Activated T-helper 9 cell treated with anti-CD3 and anti-CD28 coated beads, Interleukin-2, amount 50 U/mL, for 16 hours (primary cell): ENCODE data around the gene ROR2.

Source experiments
- DNase-seq: peaks from one replicate; pipeline ENCODE4 v3.0.0-alpha.2; 2020; ENCODE audit warnings: low read depth

ROR2 gene

GRCh38 chr9:91736898-91737601 lies 213.0 kb downstream of the ROR2 start:
- no peak for DNase-seq

GRCh38 chr9:91736311-91736710 lies 213.7 kb downstream of the ROR2 start:
- no peak for DNase-seq

DNA sequence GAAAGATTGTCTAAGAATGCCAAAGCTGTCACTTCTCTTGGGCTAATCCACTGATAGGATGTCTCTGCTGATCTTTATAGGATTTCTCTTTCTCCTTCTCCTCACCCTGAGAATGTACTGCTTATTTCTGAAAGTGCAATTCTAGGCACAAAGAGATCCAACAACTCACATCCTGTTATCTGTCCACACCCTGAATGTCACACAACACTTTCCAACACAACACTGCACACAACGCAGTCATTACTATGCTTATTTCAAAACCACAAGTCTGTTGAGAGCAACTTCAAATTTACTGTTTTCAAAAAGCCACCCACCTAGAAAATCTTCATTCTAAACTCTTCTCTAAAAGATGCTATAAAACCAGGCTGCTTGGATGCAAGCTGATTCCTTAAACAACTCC lies 215.0 kb downstream of the ROR2 start:
- no peak for DNase-seq

DNA sequence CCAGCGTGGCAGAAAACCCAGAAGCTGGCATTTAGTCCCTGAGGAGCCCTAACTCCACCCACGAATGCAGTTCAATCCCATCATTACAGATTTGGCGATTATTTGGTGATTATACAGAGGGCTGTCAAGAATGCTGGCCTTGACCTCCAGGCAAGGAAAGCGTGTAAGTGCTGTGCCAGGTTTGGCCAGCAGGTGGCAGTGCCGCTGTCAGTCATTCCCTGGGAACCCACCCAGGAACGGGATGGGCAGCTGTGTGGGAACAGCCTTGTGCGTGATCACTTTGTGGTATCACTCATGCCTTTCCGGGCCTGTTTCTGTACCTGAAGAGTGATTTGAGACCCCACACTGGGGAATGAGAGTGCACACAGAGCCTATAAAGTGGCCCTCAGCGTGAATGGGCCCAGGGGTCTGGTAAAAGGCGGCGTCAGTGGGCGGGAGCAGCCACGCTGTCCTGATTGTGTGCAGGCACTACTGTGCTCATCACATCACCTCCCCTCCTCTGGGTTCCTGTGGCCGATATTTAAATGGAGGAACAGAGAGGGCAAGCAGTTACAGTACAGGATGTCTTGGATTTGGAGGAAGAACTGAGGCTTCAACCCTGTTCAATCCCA lies 215.6 kb downstream of the ROR2 start:
- peak; percentile 36 for DNase-seq

DNA sequence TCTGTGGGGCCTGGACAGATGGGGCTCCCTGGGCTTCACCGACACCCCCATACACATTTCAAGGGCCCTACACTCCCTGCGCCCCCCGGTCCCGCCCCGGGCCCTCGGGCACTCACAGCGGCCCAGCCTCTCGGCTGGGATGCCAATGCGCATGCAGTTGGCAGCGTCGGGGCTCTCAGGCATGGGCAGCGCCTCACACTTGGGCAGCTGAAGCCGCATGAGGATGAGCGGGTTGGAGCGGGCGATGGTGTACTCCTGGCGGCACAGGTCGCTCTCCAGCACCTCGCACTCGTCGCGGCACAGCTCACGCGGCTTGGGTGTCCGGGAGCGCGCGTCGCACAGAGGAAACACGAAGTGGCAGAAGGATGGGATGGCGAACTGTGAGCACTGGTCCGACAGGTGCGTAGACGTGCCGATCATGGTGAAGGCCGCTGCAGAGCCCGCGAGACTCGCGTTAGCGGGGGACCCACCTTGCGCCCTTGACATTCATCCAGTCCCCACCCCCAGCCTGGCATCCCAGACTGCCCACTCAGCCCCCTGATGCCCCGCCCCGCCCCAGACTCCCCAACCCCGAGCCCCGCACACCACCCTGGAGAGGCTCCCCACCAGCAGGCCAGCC lies 216.9 kb downstream of the ROR2 start:
- DNase-seq: no peak

DNA sequence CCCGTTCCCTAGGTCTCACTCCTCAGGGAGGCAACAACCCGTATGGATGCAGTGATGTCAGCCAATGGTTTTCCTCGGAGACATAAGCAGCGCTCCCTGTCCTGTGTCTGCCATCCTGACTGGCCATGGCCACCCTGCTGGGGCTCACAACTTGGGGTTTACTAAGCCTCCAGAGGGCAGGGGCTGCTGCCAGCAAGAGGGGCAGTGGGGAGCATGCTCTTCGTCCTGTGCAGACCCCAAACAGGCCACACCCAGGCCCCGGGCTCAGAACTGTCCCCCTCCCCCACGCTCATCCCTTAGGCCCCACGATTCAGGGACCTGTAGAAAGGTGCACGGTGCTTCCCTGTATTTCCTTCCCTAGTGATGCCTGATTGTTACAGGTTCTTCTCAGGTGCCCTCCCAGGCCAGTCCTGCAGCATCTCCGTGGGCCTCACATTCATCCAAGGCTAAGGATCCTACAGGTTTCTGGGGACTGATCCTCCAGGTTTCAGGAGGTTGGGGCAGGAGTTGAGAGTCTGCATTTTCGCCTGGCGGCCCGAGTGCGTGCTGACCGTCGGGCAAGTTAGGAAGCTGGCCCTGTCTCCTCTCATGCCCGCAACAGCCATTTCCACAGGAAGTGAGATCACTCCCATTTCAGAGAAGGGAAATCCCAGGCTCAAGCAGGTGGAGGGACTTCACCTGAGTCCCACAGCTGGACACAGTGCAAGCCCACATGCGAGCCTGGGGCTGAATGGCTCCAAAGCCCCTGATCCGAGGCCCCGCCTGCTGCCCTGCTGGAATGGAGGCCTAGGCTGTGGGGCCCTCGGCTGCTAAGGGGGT lies 217.6 kb downstream of the ROR2 start:
- no peak for DNase-seq

DNA sequence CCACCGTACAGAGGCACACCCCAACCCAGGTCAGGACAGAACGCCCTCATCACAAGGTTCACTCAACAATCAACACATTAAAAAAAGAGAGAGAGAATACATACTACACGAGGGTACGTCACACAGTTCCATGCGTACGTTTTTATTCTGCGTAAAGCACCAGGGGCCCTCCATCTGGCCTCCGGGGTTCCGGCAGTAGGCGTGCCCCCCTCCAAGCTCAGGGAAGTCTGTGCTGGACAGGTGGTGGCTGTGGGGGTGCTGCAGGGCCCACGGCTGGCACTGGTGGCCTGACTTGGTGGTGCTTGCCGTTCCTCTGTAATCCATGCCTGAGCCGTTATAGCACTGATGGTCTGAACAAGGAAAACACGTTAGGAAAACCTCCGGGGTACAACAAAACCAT lies 219.2 kb downstream of the ROR2 start:
- DNase-seq: no peak

DNA sequence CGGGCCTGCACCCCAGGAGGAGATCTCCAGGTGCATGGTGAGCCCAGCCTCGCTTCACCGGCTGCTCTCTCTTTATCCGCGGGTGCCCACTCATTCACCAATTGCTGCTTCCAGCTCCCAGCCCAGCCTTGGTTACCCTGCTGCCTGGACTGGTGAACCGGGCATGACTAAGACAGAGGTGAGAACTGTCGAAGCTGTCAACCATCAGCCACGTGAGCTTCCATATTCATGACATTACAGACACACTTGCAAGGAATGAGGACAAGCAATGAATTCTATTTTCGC lies 220.5 kb downstream of the ROR2 start:
- no peak for DNase-seq

DNA sequence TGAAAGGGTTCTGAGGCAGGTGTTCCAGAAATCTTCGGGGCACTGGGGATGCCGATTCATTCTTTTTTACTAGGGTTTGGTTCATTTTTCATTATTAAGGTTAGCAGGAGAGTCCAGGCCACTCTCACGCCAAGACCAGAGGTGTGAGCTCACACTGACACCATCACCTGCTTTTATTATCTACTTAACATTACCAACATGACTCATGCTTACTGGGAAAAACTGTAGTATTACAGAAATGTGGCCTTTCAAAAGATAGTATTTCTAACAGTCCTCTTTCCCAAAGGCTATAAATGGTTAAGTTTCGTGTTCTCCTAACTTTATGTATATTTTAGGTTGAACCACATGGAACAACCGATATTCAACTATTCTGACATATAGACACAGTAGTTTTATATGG lies 222.1 kb downstream of the ROR2 start:
- no peak for DNase-seq

DNA sequence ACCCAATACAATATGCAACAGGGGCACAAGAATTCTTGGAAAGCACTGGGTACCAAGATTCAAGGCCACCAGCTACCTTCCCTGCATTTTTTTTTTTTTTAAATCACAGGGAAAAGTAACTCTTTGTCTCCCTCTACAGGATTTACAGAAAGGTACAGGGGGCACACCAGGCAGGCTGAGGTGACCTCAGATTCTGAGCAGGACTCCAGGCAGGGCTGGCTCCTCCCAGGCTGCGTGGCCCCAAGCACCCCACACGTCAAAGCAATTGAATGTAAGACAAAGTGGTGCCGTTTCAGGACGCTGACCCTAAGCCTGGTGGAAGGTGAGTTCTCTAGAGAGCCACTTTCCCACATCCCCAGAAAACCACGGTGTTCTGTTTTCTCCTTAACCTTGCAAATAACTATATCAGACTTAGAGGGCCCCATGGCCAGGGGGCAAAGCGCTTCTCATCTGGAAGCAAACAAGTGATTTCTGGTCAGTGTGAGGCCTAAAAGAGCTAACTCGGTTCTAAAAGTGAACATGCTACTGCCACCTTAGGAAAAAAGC lies 222.6 kb downstream of the ROR2 start:
- no peak for DNase-seq

- DNase-seq: no peak
Observed at GRCh38 chr9:91726406-91727100, 223.5 kb downstream of the ROR2 start.

DNA sequence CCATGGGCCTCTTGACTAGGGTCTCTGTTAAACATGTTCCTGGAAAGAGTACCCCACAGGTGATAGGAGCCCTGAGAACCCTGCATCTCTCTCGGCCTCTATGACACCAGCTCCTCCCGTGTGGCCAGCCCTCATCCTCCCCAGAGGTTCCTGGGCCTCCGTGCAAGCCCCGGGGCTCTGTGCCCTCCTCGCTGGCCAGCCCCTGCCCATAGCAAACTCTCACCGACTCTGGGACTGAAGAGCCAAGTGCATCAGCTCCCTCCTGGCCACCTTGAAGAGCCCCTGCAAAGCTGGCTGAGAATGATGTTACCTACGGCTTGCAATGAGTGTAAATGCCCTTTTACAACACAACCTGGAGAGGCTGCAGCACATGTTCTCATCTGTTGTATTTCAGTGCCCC lies 224.4 kb downstream of the ROR2 start:
- DNase-seq: no peak

DNA sequence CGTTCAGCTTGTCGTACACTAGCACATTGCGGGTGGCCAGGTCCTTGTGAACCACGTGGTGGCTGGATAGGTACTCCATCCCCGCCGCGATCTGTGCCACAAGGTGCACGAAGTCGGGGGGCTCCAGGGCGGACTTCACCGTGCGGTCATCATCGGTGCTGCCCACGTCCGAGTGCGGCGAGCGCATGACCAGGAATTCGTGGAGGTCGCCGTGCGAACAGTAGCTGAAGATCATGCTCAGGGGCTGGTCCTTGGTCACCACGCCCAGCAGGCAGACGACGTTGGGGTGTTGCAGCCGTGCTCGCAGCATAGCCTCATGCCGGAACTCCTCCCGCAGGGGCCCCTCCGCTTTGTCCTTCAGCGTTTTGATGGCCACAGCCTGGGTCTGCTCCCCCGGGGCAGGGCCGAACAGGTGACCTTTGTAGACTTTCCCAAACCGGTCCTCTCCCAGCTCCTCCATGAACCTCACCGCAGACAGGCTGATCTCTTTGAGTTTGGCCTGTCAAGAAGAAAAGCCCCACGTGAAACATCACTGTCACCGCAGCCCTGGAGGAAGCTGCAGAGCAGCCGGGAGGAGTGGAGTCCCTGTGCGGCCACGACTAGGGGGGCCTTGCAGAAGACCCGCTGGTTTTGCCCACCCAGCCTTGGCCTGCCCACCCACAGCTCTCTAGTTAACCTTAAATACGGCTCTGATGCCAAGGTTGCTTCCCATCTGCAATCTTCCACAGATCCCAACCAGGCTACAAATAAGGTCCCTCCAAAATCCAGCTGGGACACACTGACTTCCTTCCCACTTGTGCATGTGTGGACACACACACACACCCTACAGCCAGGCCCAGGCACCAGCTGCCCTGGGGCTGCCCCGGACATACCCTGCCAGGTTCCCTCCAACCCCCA lies 225.2 kb downstream of the ROR2 start:
- DNase-seq: no peak

DNA sequence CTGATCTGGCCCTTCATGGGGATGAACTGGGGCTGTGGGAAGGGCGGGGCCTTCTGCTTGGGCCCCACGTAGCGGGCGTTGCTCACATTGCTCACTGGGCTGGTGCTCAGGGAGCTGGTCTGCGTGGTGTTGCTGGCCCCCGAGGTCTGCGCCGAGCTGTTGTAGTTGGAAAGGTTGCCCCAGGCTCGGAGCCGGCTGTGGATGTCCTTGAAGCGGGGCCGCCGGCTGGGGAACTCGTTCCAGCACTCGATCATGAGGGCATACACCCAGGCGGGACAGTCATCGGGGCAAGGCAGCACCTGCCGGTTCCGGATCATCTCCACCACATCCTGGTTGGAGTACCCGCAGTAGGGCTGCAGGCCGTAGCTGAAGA lies 226.0 kb downstream of the ROR2 start:
- no peak for DNase-seq

DNA sequence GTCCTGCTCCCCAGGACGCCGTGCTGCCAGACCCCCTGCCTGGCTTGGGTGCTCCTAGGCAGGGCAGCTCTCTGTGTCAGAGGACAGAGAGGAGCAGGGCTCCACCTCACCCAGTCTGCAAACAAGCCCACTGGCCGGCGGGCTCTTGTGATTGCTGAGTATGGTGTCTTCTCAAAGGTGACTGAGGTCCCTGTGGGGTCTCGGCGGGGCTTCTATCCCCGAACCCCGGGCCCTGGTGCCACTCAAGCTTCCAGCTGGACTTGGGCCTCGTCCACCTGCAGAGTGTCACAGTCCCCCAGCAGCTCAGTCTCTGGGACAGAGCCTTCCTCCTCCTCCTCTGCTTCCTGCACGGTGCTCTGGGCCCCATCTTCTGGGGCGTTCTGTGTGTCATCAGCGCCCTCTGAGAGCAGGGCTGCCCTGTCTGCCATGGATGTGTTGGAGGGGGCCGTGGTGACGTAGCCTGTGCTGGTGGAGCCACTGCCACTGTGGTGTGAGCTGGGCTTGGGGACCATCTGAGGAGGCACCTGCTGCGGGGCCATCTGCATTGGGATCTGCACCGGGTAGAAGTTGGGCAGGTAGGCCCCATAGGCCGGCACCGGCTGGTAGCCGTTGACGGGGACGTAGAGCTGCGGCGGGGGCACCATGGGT lies 226.5 kb downstream of the ROR2 start:
- DNase-seq: no peak

DNA sequence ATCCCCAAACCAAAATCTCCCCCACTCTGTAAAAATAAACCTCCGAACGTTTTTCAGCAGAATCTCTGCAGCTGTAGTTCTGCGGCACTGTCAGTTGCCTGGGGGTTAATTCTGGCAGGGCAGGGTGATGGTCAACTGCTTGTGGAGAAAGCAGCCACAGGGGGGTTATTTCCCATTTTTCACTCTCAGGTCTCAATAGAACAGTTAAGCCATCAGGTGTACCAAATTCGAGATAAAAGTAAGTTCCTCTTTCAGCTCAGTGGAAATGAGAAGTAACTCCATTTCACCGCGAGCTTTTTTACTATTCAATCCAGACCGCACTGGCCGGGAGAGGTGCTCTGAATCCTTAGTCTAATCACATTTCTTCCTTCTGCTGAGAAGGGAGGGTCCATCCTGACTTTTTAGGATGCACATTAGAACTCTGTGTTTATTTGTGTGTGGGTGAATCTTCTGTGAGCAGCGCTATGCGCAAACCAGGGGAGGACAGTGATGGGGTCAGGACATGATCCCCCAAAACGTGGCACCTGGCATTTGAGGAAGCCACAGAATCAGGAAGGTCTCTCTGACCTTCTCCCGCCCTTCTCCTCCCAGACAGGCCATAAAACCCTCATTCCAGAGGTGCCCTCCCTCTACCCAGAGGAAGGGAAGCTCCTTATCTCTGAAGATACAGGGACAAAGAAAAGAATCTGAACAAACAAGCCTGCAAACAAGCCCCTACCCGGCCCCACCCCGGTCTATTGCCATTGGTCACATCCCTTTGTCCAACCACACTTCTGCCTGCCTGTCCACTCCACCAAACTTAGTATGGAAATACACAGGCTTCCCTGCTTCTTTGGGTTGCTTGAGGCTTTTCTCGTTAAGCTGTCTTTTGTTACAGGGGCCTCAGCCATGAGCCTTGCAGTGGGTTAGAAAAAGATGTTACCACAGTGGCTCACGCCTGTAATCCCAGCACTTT lies 229.0 kb downstream of the ROR2 start:
- no peak for DNase-seq

DNA sequence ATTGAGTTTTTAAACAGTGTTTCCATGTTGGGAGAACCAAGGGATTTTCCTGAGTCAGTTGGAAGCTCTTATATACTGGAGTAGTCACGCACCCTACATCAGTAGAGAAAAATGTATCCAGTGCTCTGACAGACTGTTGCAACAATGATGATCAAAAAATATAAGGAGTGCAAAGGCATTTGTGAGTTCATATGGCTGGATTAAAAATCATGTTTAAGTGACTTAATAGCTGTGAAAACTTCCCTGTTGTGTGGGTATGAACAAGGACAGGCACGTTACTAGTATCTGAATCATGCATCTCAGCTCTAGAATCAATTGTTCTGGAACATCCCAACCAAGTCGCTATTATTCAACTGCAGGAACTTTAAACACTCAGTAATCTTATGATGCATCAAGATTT lies 229.7 kb downstream of the ROR2 start:
- no peak for DNase-seq

DNA sequence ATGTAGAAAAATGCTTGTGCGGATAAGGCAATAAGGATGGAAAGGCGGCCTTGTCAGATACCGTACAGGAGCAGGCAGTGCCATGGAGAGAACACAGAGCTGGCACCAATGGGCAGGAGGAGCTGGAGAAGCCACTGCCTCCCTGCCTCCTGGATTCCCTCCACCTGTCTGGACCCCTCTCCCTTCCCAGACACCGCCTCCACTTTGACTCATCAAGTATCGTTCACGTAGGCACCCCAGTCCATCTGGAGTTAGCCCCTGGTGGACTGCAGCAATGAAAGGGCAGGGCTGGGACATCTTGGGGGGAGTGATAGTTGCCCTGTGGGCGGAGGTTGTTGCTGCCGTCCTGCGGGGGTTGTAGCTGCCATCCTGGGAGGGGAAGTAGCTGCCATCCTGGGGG lies 232.0 kb downstream of the ROR2 start:
- no peak for DNase-seq

DNA sequence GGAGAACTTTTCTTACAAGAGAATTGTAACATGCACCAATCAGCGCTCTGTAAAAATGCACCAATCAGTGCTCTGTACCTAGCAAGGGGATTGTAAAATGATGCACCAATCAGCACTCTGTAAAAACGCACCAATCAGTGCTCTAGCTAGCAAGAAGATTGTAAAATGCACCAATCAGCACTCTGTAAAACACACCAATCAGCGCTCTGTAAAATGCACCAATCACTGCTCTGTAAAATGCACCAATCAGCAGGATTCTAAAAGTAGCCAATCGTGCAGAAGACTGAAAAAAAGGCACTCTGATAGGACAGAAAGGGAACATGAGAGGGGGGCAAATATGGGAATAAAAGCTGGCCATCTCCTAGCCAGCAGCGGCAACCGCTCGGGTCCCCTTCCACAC lies 233.2 kb downstream of the ROR2 start:
- DNase-seq: no peak

GRCh38 chr9:91716239-91716638 lies 233.8 kb downstream of the ROR2 start:
- DNase-seq: no peak
